ENCODE results near the gene CNTNAP5.

The CNTNAP5 gene

DNA sequence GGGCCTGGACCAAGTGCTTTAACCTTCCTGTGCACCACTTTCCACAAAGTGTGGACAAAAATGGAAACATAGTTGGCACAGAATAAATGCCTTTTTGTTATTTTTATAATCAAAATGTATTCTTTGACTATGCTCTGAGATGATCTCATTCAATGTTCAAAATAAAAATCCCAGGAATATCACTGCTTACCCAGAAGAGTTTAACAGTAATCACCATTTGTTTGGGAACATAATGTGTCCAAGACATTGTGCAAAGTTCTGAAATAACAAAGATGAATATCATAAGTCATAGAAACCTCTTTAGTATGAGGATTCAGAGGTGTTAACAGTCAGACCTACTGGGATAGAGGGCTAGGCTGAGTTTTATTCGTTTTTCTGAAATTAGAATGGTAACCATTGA, 668.1 kb downstream of the CNTNAP5 start:
- DNase-seq (ENCODE audit: low spot score), result no peak

DNA sequence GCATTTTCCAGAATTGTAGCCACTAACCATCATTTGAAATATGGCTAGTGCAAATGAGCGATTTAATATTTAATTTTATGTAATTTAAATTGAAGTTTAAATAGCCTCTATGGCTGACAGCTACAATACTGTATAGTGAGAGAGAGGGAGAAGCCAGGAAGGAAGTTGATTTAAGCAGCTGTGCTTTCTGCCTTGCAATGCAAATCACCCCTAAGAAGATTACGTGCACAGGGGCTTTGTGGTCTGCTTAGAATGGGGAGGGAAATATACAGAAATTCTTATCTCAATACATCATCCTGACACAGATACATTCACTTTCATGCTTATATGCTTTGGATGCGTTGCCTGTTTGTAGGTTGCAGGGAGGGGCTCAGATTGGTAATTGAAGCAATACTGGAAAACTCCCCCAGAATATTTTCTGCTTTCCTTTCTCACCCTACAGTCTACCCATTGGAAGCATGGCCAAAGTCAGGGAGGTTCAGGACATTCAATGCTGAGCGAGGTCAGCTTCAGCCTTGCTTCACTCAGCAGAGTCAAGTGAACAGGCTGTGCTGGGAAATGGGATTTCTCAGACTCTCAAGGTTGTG, 674.0 kb downstream of the CNTNAP5 start:
- DNase-seq (ENCODE audit: low spot score), result no peak

DNA sequence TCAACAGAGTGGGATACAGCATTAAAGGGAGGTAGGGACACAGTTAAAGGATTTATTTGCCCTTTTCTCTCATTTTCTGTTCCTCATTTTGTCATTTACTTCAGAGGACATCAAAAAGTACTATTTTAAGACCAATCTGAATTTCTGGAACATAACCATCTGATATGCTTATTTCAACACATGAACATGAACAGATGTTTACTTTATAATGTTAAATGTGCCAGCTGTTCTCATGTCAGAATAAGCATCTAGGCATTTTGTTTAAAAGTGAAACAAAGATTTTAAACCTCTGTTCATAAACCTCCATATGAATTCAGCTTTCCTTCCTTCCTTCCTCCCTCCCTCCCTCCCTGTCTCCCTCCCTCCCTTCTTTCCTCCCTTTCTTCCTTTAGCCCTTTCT, 677.7 kb downstream of the CNTNAP5 start:
- no peak for DNase-seq (ENCODE audit: low spot score)

DNA sequence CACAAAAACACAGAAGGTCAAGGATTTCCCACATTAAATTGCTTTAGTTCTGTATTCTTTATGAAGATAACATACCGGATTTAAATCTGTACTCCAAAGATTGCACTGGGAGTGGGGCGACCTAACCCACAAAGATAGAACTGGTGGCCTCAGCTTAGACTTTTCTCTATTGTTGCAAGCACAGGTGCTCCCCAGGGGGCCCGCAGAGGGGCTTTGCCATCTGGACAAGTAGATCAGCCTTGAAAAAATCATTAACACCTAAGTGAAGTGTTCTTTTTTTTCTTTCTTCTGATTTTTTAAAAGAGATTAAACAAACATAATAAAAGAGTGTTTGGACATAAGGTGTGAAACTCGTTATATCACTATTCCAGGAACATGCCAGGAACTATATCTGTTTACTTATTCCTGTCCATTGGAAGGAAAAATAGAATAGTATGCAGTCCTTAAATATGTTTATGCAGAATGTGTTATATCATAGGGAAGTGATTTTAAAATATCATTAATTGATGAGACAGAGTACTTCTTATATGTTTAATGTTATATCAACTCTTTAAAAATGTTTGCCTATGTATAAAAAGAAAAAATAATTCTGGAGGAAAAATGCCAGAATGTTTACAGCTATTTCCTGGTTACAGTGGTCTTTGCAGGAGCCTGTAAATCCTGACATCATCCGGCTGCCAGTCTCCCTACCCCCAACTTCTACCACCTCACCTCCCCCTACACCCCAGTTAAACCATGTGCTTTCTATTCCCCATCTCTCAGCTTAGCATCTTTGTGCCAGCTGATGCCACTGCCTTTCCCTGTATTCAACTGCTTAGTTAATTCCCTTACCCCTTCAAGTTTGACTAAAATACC, 679.2 kb downstream of the CNTNAP5 start:
- DNase-seq (ENCODE audit: low spot score), result no peak

DNA sequence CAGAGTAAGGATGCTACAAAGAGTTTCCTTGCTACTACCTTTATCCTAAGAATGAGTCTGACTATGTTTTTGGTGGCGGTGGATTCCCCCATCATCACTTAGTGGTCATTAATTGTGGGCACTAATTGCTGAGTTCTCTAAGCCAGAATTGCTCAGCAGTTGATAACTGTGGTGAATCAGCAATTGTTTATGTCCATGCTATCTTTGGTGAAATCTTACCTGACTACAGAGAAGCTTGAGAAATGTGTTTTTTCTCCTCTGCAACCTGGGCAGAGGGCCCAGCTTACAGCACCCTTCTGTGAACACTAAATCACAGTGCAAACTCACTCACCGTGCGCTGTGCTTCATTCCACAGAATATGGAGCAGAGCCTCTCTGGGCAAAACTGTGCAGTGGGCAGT, 683.6 kb downstream of the CNTNAP5 start:
- no peak for DNase-seq (ENCODE audit: low spot score)

DNA sequence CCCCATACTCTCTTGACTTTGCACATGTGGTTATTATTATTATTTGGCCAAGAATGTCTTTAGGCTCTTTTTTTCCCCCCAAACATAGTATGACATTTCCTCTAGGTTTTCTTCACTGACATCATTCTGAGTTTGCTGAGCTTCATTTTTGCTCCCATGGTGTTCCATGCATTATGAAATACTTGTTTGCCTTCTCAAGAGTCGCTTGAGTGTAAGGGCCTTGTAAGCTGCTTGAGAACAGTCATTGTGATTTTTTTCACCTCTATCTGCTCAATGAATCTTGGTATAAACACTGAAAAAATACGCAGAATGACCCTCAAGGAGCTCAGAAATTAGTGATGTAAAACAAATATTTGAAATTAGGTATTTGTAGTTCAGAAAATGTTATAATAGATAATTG, 688.9 kb downstream of the CNTNAP5 start:
- DNase-seq (ENCODE audit: low spot score), result no peak

DNA sequence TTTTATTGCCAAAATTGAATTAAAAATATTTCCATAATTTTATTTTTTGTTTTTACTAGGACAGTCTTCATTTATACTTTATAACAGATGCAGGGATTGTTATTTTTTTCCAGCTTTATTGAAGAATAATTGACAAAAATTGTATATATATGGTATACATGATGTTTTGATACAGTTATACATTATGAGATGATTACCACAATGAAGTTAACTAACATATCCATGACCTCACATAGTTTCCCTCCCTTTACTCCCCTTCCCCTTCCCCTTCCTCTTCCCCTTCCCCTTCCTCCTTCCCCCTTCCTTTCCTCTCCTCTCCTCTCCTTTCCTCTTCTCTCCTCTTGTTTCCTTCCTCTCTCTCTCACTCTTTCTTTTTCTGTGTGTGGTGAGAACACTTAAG, 700.1 kb downstream of the CNTNAP5 start:
- no peak for DNase-seq (ENCODE audit: low spot score)

DNA sequence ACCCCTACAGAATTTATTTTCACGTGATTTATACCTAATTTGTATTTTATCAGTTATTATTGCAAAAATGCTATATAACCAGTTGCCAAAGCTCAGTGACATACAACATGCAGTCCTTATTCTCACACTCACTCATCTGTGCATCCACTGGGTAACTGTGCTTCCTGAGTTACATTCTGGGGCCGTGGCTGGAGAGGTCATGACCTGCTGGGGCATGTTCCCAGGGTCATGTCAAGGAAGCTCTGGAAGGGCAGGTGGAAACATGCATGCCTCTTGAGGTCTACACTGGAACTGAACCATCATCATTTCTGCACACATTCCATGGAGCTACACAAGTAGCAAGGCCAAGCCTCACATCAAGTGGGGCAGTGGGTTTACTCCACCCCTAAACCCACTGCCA, 715.5 kb downstream of the CNTNAP5 start:
- DNase-seq (ENCODE audit: low spot score), result no peak

DNA sequence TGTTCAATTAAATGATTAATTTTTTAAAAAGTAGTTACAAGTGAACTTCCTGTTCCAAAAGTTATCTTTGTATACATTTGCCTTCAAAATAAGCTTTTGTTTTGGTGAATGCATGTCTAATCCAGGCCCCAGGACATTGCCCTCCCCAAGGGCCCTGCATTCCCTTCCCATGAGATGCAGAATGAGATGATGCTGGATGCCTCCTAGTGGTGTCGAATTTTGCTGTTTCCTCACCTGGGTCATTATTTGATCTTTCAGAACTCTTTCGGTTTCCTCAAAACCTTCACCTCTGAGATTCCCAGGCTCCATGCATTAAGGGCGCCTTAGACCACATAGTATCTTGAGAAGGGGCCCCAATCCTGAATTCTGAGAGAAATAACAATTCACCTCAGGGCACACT, 728.8 kb downstream of the CNTNAP5 start:
- no peak for DNase-seq (ENCODE audit: low spot score)

DNA sequence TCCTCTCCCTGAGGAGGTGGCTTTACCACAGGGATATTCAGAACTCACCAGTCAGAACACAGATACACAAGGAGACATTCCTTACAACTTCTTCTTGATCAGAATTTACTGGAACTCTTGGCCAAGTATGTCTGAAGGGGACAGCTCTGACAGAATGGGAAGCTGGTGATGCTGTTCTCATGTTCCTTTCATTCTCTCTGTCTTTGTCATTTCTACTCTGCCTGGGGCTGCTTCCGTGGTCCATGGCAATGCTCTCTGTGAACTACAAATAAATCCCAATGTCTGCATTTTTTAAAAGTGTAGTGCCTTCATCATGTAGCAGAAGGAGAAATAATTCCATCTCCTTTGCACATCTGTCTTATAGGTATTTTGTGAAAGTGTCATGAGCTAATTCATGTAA, 730.3 kb downstream of the CNTNAP5 start:
- DNase-seq (ENCODE audit: low spot score), result no peak

DNA sequence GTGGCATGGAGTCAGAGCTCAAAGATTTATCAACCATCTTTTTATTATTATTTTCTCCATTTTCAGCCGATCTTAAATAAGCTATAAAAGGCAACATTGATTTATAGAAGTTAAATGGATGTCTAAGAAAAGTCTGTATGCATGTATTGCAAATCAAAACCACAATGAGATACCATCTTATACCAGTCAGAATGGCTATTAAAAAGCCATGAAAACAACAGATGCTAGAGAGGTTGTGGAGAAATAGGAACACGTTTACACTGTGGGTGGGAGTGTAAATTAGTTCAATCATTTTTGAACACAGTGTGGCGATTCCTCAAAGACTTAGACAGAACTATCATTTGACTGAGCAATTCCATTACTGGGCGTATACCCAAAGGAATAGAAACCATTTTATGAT, 731.0 kb downstream of the CNTNAP5 start:
- no peak for DNase-seq (ENCODE audit: low spot score)

DNA sequence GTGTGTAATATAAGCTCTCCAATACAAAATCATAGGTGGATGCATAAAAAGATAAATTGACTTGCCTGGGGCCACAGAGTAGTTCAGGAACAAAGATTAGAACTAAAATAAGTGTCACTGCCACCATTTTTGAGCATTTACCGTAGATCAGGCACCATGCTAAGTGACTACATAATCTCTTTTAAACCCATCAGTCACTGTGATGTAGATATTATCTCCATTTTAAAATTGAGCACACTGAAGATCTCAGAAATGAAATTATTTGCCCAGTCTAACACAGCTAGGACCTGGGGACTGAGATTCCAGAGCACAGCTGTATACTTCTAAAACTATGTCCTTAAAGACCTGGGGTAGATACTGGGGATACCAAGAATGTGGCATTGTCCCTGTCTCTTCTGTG, 737.3 kb downstream of the CNTNAP5 start:
- DNase-seq (ENCODE audit: low spot score), result no peak

DNA sequence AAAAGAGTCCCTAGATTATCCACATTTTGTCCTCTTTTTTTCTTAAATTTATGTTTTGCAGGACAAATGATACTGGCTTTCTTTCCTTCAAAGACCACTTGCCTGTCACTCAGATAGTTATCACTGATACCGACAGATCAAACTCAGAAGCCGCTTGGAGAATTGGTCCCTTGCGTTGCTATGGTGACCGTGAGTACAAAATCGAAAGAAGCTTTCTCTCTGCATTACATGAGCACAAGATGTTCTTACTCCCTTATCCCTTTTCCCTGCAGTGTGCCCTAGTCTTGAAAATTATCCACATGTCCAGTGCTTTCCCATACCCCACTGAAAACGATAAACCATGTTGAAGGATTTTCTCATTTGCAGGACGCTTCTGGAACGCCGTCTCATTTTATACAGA, 738.5 kb downstream of the CNTNAP5 start:
- no peak for DNase-seq (ENCODE audit: low spot score)

DNA sequence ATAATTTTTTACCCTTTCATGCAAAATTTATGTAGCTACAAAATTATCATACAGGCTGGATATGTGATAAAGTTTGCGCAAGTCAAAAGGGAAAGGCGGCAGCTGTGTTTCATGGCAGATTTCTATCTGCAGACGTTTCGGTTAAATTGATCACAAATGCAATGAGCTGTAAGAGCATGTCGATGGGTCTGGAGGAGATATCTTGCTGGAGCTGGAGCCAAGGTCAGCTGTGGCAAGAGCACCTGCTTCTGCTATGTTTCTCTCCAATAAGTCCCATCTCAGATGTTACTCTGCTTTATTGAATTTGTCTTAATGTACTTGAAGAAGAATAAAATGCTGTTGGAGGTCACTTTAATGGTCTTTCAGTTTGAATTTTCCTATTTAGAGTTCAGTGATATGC, 749.7 kb downstream of the CNTNAP5 start:
- no peak for DNase-seq (ENCODE audit: low spot score)

DNA sequence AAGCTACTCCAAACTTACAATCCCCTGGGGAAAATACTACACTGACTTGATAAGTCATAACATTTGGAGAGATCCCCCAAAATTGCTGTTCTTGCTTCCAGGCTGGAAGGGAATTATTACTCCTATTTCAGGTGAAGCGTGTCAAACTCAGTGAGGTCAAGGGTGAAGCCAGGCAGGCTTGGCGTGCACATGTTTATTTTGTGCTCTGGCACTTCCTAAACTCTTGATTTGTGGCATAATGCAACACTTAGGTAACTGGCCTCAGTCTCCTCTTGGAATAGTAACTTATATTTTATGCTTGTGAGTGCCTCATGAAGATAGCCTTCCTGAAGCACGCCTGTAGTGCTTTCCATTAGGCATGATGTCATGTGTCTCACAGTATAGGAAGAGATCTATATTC, 751.2 kb downstream of the CNTNAP5 start:
- DNase-seq (ENCODE audit: low spot score), result no peak

DNA sequence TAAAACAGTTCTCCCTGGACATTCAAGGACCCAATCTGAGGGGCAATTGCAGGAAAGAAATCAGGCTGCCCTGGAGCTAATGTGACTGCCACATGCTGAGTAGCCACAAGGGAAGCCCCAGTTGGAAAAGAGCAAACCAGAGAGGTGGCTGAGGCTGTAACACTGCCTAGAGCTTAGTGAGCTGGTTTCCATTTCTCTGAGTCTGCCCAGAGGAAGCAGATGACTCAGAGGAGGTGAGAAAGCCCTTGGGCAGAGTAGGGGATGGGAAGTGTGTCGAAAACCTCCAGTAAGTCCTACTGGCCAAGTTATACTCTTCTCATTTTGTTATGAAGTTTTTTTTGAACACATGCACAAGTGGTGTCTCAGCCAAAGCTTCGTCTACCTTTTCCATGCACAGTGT, 753.0 kb downstream of the CNTNAP5 start:
- no peak for DNase-seq (ENCODE audit: low spot score)

DNA sequence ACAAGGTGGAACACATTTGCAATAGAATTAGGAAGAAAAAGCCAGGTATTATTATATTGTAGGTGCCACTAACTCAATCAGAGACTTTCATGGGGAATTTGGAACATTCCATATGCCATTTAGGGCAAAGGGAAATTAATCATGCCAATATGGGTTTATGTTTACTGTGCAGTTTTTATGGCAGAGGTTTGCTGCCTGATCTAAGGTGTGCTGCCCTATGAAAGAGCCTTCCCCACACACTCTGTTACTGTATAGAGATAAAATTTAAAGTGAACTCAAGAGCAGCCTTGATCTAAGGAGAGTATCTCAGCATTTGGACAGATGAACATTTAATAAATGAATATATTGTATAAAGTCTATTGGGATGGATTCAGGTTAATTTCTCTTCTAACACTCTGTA, 771.6 kb downstream of the CNTNAP5 start:
- no peak for DNase-seq (ENCODE audit: low spot score)

DNA sequence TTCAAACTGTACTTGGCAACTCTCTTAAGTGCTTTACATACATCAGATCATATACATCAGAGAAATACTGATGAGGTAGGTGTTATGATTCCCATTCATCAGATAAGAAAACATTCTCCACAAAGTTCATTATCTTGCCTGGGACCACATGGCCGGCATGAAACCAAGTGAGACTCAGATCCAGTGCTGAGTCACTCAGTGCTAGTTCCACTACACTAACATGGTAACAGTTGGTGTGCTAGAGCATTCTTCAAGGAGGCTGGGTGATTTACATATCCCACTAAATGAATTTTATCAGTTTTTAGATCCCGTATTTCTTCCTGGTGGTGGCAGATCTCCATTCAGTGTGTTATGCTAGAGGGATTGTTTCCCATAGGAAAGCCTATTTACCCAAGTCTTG, 772.0 kb downstream of the CNTNAP5 start:
- DNase-seq (ENCODE audit: low spot score), result no peak

DNA sequence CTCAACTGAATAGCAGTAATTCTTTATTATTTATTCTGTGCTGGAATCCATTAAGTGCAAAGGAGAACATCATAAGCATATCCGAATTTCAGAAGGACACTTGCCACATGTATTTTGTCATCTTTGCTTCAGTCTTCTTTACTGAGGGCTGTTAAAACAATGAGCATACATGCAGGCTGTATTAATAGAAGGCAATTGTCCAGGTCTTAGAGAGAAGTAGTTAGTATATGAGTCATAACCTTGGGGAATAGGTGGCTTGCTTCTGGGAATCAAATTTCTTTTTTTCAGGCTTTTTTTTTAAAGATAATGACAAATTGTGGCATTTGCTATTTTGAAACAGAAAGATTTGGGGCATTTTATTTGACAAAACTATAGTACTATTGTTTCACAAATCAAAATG, 773.5 kb downstream of the CNTNAP5 start:
- DNase-seq (ENCODE audit: low spot score), result no peak

DNA sequence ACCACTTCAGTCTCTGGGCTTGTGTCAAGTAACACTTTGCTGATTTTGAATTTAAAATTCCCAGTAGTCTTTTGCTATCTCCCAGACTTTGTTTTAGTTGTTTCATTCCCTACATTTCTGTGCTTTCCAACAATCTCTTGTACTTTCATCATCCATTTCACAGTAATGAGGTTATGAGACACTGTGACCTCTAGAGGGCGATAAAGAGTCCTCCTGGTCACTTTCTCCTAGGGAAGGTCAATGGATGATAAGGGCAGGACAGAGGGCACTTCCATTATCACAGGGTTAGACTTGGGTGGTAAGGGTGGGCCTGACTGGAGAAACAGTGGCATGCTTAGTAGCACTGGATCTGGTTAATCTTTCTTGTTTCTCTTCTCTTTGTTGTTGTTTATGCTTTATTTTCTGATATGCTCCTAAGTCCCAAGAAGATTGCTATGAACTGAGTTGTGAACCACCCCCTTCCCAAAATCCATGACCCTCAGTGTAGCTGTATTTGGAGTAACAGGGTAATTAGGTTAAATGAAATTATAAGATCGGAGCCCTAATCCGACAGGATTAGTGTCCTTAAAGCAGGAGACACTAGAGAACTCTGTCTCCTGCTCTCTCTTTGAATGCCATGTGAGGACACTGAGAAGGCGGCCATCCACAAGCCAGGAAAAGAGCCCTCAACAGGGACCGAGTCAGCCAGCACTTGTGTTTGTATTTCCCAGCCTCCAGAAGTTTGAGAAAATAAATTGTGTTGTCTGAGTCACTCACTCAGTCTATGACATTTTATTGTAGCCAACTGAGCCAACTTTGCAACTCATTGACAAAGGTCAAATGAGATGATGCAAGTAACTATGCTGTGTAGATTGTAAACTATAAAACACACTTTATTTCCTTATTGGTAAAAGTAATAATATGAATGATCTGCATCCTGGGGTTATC, 779.2 kb downstream of the CNTNAP5 start:
- no peak for DNase-seq (ENCODE audit: low spot score)

DNA sequence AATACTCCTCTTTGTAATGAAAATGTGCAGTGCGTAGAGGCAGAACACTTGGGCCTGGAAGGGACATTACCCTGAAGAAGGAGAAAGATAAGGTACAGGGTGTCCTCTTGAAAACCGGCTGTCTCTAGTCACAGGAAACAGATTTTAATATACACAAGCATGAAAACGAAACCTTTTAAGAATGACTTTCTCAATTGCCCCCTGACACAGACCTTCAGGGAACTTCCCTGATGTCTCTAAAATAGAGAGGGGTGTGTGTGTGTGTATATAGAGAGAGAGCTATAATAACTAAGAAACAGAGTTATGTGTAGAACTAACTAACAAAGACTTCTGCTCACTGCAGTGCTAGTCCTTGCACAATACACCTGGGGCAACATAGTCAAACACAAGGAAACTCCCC, 780.0 kb downstream of the CNTNAP5 start:
- DNase-seq (ENCODE audit: low spot score), result no peak

DNA sequence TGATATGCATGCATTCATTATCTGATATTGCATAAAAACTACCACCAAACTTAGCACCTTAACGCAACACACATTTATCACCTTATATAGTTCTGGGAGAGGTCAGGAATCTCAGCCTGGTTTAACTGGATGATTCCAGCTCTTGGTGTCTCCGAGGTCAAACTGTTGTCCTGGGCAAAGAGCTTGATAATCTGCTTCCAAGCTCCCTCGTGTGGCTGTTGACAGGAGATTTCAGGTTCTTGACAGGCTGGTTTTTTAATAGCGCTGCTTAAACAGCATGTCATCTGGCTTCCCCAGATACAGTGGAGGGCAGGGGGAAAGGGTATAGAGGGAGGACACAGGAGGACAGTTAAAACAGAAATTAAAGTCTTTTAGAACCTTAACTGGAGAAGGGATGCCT, 785.0 kb downstream of the CNTNAP5 start:
- DNase-seq (ENCODE audit: low spot score), result no peak

Data from HuH-7.5 (cell line).